ENCODE measurements around the gene GDF15. TPM values are rescaled to one million over a fixed set of nuclear protein-coding genes. Genes with fewer than 3 reads are reported as not detected.

The GDF15 gene
- total RNA-seq, 1 experiment from 2014 or later: 21.9 TPM

DNA sequence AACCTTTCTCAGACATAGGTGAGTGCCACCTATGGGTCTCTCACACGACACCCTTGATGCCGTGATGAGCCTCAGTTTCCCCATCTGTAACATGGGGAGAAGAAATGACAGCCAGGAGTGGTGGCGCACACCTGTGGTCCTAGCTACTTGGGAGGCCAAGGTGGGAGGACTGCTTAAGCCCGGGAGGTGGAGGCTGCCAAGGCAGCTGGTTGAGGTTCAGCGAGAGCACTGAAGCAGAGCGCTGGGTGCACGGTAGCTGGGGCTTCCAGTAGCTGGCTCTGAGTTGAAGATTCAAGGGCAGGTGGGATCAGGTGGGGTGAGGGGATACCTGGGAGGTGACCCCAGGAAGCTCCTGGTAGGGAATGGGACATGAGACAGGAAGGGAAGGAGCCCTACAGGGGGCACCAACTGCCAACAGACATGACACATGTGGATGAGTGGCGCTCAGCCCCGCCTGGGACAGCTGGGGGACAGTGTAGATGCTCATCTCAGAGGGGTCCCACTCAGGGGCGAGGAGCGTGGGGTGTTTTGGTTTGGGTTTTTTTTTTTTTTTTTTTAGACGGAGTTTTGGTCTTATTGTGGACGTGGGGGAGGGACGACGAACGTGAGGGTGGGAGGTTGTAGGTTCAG is 26.8 kb downstream of the GDF15 start:
- Histone ChIP-seq H3K4me1 (replicated peaks) (peaks cover 47% of the 10 kb centered on the region), H3K36me3 (no peaks in the 10 kb centered on the region), H3K27ac (no peak overlapping the region)

GRCh38 chr19:18414504-18415177 is 28.7 kb downstream of the GDF15 start:
- no peak overlapping the region for H3K4me3 ChIP-seq
- H3K36me3 ChIP-seq: peaks cover 3% of the 10 kb centered on the region; the same call in 1 of the 2 replicates
- peaks cover 66% of the 10 kb centered on the region for H3K4me1 ChIP-seq (replicated peaks)
- H3K27ac ChIP-seq: 0 out of 2 replicates have a peak overlapping the region, but pooled peaks have one; percentile 21
- H3K27me3 ChIP-seq (replicated peaks): no peaks in the 10 kb centered on the region
- 0 out of 2 replicates have a peak, but pooled peaks cover 5% of the 10 kb centered on the region for H3K9me3 ChIP-seq (replicated peaks)
- DNase-seq (ENCODE audit: low read depth in 1 of 2, low spot score in 2 of 2): no peak

More for the DNA sequence above, 26.8 kb downstream of the GDF15 start:
- Histone ChIP-seq H3K27me3 (replicated peaks) (no peaks in the 10 kb centered on the region), H3K4me3 (no peak overlapping the region), H3K9me3 (replicated peaks) (no peaks in the 10 kb centered on the region)
- DNase-seq (ENCODE audit: low read depth in 1 of 2, low spot score in 2 of 2): no peak

GRCh38 chr19:18415178-18415867 is 29.4 kb downstream of the GDF15 start:
- H3K9me3 ChIP-seq (replicated peaks): peaks cover 9% of the 10 kb centered on the region; the same call in 1 of the 2 replicates
- peaks cover 67% of the 10 kb centered on the region for H3K4me1 ChIP-seq (replicated peaks)
- H3K27me3 ChIP-seq (replicated peaks): no peaks in the 10 kb centered on the region
- H3K36me3 ChIP-seq: peaks cover 3% of the 10 kb centered on the region; the same call in 1 of the 2 replicates
- no peak overlapping the region for H3K4me3 ChIP-seq
- H3K27ac ChIP-seq: peak overlapping the region; percentile 84
- DNase-seq (ENCODE audit: low read depth in 1 of 2, low spot score in 2 of 2): no peak

GRCh38 chr19:18416778-18417249 is 30.9 kb downstream of the GDF15 start:
- no peaks in the 10 kb centered on the region for H3K27me3 ChIP-seq (replicated peaks)
- H3K4me1 ChIP-seq (replicated peaks): peaks cover 65% of the 10 kb centered on the region
- peaks cover 9% of the 10 kb centered on the region; the same call in 1 of the 2 replicates for H3K9me3 ChIP-seq (replicated peaks)
- H3K27ac ChIP-seq: peak overlapping the region; percentile 84
- peaks cover 3% of the 10 kb centered on the region; the same call in 1 of the 2 replicates for H3K36me3 ChIP-seq
- H3K4me3 ChIP-seq: peak overlapping the region; percentile 29
- DNase-seq (ENCODE audit: low read depth in 1 of 2, low spot score in 2 of 2): peak; percentile 73 to 93

GRCh38 chr19:18417250-18418028 is 31.5 kb downstream of the GDF15 start:
- Histone ChIP-seq H3K4me1 (replicated peaks) (peaks cover 65% of the 10 kb centered on the region), H3K27me3 (replicated peaks) (no peaks in the 10 kb centered on the region)
- DNase-seq (ENCODE audit: low read depth in 1 of 2, low spot score in 2 of 2): peak; percentile 86 to 87

DNA sequence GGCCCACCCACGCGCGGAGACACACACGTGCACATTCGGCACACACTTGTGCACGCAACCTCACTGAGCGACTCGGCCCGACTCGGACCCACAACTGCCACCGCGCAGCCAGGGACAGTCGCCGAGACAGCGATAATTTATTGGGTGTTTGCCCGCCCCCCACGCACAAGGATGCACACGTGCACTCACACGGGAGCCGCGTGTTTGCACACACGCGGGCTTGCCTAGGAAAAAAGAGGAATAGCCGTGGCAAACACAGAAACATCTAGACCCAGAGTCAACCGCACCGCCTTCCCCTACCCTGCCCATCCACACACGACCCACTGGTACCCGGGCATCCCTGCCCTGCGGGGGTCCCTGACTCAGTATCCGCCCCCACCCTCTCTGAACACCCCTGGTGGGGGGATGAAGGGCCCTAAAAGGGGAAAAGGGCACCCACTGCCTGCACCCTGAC is 32.1 kb downstream of the GDF15 start:
- Histone ChIP-seq H3K36me3 (peaks cover 3% of the 10 kb centered on the region; the same call in 1 of the 2 replicates), H3K9me3 (replicated peaks) (peaks cover 9% of the 10 kb centered on the region; the same call in 1 of the 2 replicates), H3K4me1 (replicated peaks) (peaks cover 65% of the 10 kb centered on the region), H3K27ac (no peak overlapping the region), H3K27me3 (replicated peaks) (no peaks in the 10 kb centered on the region), H3K4me3 (no peak overlapping the region)
- DNase-seq (ENCODE audit: low read depth in 1 of 2, low spot score in 2 of 2): no peak

More at GRCh38 chr19:18417250-18418028, 31.5 kb downstream of the GDF15 start:
- H3K4me3 ChIP-seq: peak overlapping the region; percentile 29
- H3K36me3 ChIP-seq: peaks cover 3% of the 10 kb centered on the region; the same call in 1 of the 2 replicates
- peaks cover 9% of the 10 kb centered on the region; the same call in 1 of the 2 replicates for H3K9me3 ChIP-seq (replicated peaks)
- H3K27ac ChIP-seq: peak overlapping the region; percentile 84

DNA sequence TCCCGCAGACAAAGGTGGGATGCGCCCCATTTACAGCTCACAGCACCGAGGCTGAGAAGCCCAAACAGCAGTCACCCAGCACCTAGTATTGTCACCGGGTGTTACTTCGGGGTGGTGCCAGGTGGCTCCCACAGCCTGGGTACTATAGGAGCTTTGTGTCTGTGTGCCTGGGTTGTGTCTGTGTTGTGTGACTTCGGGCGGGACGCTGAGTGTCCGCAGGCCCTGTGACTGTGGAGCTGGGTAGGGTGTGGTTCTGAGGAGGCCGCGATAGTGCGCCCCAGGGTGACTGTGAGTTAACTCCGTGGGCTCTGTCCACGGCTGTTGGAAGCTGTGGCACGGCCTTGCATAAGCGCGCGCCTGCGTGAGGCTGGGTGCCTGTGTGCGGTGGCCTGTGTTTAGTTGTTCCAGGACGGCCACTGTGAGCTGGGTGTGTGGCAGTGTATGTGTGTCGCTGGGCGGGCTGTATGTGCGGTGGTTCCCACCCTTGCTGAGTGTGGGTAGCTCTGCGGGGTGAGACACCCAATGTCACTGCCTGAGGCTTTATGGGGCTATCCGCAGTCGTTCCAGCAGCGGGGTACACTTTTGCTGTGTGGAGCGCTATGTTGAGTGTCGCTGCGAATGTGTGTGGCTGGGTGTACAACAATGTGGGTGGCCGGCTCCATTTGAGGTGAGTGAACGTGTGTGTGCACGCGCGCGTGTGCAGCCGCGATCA is 32.7 kb downstream of the GDF15 start:
- Histone ChIP-seq H3K36me3 (peaks cover 3% of the 10 kb centered on the region; the same call in 1 of the 2 replicates), H3K4me1 (replicated peaks) (peaks cover 65% of the 10 kb centered on the region), H3K27ac (no peak overlapping the region), H3K9me3 (replicated peaks) (peaks cover 9% of the 10 kb centered on the region; the same call in 1 of the 2 replicates), H3K4me3 (peak overlapping the region; percentile 81), H3K27me3 (replicated peaks) (no peaks in the 10 kb centered on the region)
- no peak for DNase-seq (ENCODE audit: low read depth in 1 of 2, low spot score in 2 of 2)

GRCh38 chr19:18419195-18419698 is 33.3 kb downstream of the GDF15 start, which contains the start of gene SSBP4:
SSBP4 (plus strand) TSS chr19:18419398; CDS start chr19:18419649, 251 bp downstream.
- H3K4me1 ChIP-seq (replicated peaks): peaks cover 63% of the 10 kb centered on the region

DNA sequence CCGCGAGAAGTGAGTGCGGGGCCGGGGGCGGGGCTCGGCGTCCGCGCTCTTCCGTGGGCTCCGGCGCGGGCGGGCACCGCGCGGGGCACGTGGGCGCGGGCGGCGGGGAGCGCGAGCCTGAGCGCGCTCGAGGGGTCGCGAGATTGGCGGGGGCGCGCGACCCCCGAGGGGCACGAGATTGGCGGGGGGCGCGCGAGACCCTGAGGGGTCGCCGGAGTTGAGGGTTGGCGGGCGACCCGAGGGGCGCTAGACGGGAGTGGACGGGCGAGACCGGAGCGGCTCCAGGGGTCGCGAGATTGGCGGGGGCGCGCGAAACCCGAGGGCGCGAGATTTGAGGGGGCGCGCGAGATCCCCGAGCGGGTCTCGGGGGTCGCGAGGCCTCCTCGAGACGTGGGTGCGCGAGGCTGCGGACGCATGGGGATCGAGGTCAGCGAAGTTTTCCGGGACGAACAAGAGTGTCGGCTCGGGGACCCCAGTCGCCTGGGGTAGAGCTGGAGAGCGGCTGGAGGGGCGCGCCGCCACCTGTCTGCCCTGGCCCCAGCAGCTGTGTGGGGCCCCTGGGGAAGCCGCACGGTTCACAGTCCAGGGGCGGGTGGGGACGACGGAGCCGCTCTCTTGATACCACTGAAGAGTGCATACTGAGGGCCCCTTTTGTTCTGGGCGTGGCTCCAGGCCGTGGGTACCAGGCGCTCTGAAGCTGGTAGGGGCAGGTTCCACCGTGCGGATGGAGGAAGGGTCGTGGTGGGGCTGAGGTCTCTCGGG is 33.9 kb downstream of the GDF15 start:
- Histone ChIP-seq H3K9me3 (replicated peaks) (peaks cover 9% of the 10 kb centered on the region; the same call in 1 of the 2 replicates), H3K4me1 (replicated peaks) (peaks cover 56% of the 10 kb centered on the region), H3K27me3 (replicated peaks) (no peaks in the 10 kb centered on the region), H3K36me3 (peaks cover 3% of the 10 kb centered on the region; the same call in 1 of the 2 replicates), H3K27ac (no peak overlapping the region), H3K4me3 (peak overlapping the region; percentile 81)
- DNase-seq (ENCODE audit: low read depth in 1 of 2, low spot score in 2 of 2): no peak

More at GRCh38 chr19:18419195-18419698, 33.3 kb downstream of the GDF15 start, which contains the start of gene SSBP4:
- Histone ChIP-seq H3K27me3 (replicated peaks) (no peaks in the 10 kb centered on the region), H3K36me3 (peaks cover 3% of the 10 kb centered on the region; the same call in 1 of the 2 replicates), H3K4me3 (peak within 1 kb of the TSS; percentile 81), H3K27ac (no peak within 1 kb of the TSS), H3K9me3 (replicated peaks) (peaks cover 9% of the 10 kb centered on the region; the same call in 1 of the 2 replicates)
- peak; percentile 73 to 84 for DNase-seq (ENCODE audit: low read depth in 1 of 2, low spot score in 2 of 2)

- peaks cover 9% of the 10 kb centered on the region; the same call in 1 of the 2 replicates for H3K9me3 ChIP-seq (replicated peaks)
- no peak overlapping the region for H3K27ac ChIP-seq
- no peak overlapping the region for H3K4me3 ChIP-seq
- H3K27me3 ChIP-seq (replicated peaks): no peaks in the 10 kb centered on the region
- H3K36me3 ChIP-seq: peaks cover 3% of the 10 kb centered on the region; the same call in 1 of the 2 replicates
- DNase-seq (ENCODE audit: low read depth in 1 of 2, low spot score in 2 of 2): no peak
- peaks cover 48% of the 10 kb centered on the region for H3K4me1 ChIP-seq (replicated peaks)
Measured at GRCh38 chr19:18420930-18421329, 35.0 kb downstream of the GDF15 start.

- Histone ChIP-seq H3K4me3 (no peak overlapping the region), H3K9me3 (replicated peaks) (peaks cover 9% of the 10 kb centered on the region; the same call in 1 of the 2 replicates), H3K4me1 (replicated peaks) (peaks cover 48% of the 10 kb centered on the region), H3K27me3 (replicated peaks) (no peaks in the 10 kb centered on the region), H3K27ac (no peak overlapping the region), H3K36me3 (peaks cover 3% of the 10 kb centered on the region; the same call in 1 of the 2 replicates)
- DNase-seq (ENCODE audit: low read depth in 1 of 2, low spot score in 2 of 2): no peak
Measured at GRCh38 chr19:18421371-18421959, 35.5 kb downstream of the GDF15 start.

Measured in SJSA1 (cell line).